MCF 10A (cell line): ENCODE measurements around the gene FAF1. TPM values are rescaled to one million over a fixed set of nuclear protein-coding genes. Genes with fewer than 3 reads are reported as not detected.

ENCODE experiments used
- BruUV-seq: library from RNA; stranded (reverse); fragments of 400-500 nt; replicated peaks from 2 replicates; lab custom pipeline; 2021; lab: Mats Ljungman, UMichigan
- CTCF ChIA-PET: fragments of 300-600 bp; sonication (Branson Sonifier 250); formaldehyde crosslinking; extraction: SDS; loops from one replicate; lab custom pipeline; 2021; ENCODE audit warnings: antibody characterized with exemption, inconsistent platforms; lab: Yijun Ruan, JAX
- POLR2A ChIA-PET: fragments of 300-600, 350-650 bp; sonication (Branson Sonifier 250); formaldehyde crosslinking; extraction: SDS; loops from one replicate; lab custom pipeline; 2020; ENCODE audit warnings: antibody characterized with exemption, inconsistent platforms; lab: Yijun Ruan, JAX
- DNase-seq: peaks from one replicate; pipeline ENCODE4 v3.0.0-alpha.2; 2018; ENCODE audit not compliant: unreplicated experiment
- H3K27ac Mint-ChIP-seq: one replicate; pipeline ENCODE4 v1.8.0; 2022; ENCODE audit warnings: mild to moderate bottlenecking, low read depth, mixed read lengths; ENCODE audit not compliant: unreplicated experiment
- H3K27me3 Mint-ChIP-seq: one replicate; pipeline ENCODE4 v1.8.0; 2022; ENCODE audit warnings: mixed read lengths; ENCODE audit not compliant: insufficient read depth, unreplicated experiment
- H3K36me3 Mint-ChIP-seq: one replicate; pipeline ENCODE4 v1.8.0; 2022; ENCODE audit warnings: mild to moderate bottlenecking, moderate library complexity, mixed read lengths; ENCODE audit not compliant: insufficient read depth, unreplicated experiment
- H3K4me1 Mint-ChIP-seq: one replicate; pipeline ENCODE4 v1.8.0; 2022; ENCODE audit warnings: mixed read lengths; ENCODE audit not compliant: insufficient read depth, unreplicated experiment
- H3K4me3 Mint-ChIP-seq: one replicate; pipeline ENCODE4 v1.8.0; 2022; ENCODE audit warnings: mild to moderate bottlenecking, moderate library complexity, mixed read lengths; ENCODE audit not compliant: unreplicated experiment
- H3K9me3 Mint-ChIP-seq: one replicate; pipeline ENCODE4 v1.8.0; 2022; ENCODE audit warnings: mixed read lengths; ENCODE audit not compliant: unreplicated experiment
- CTCF ChIP-seq: fragments of 200-600 bp; IDR thresholded peaks from one replicate; pipeline ENCODE4 v1.8.0; 2022; ENCODE audit warnings: antibody characterized with exemption, mild to moderate bottlenecking; ENCODE audit not compliant: unreplicated experiment
- intact Hi-C: fragments of 100-400 bp; cut with micrococcal nuclease; formaldehyde crosslinking; loops from 2 replicates; pipeline ENCODE4 v1.14.1; 2022
- total RNA-seq: library from RNA; stranded (reverse); gene quantifications from 2 replicates; pipeline ENCODE4 v1.2.3, GENCODE V29; 2022

Gene FAF1
- total RNA-seq, 1 experiment from 2014 or later = 93.2 TPM

GRCh38 chr1:50857702-50858101, 102.4 kb downstream of the FAF1 start:
- no peak overlapping the region for H3K4me3 Mint-ChIP-seq
- CTCF ChIA-PET = interaction anchor here (1.3 to 4.4 kb wide), 2 partner anchors 16 to 20 kb away, joined by 3 to 22 read pairs; no protein-coding TSS in a partner anchor
- intact Hi-C loops = no loop called here

GRCh38 chr1:50853325-50853724, 106.7 kb downstream of the FAF1 start:
- intact Hi-C loops = no loop called here
- no peak for TF ChIP-seq CTCF
- no peaks in the 10 kb centered on the region for H3K9me3 Mint-ChIP-seq
- H3K4me3 Mint-ChIP-seq = no peak overlapping the region
- ChIA-PET POLR2A (interaction anchor here (0.6 to 1.4 kb wide), 2 partner anchors 22 to 47 kb away, joined by 3 read pairs; no protein-coding TSS in a partner anchor), CTCF (interaction anchor here (2.6 kb wide), 1 partner anchor 20 kb away, joined by 5 read pairs; no protein-coding TSS in a partner anchor)
- no peak overlapping the region for H3K27ac Mint-ChIP-seq
- H3K36me3 Mint-ChIP-seq = peaks cover 5% of the 10 kb centered on the region
- DNase-seq = no peak
- H3K4me1 Mint-ChIP-seq = no peaks in the 10 kb centered on the region
- H3K27me3 Mint-ChIP-seq = no peaks in the 10 kb centered on the region
- BruUV-seq = no TSS peak

More at GRCh38 chr1:50857702-50858101, 102.4 kb downstream of the FAF1 start:
- no TSS peak for BruUV-seq
- no peaks in the 10 kb centered on the region for H3K9me3 Mint-ChIP-seq
- no peak for TF ChIP-seq CTCF
- H3K4me1 Mint-ChIP-seq = no peaks in the 10 kb centered on the region
- POLR2A ChIA-PET = no interaction called here
- no peak overlapping the region for H3K27ac Mint-ChIP-seq
- peaks cover 5% of the 10 kb centered on the region for H3K36me3 Mint-ChIP-seq
- no peaks in the 10 kb centered on the region for H3K27me3 Mint-ChIP-seq
- DNase-seq = no peak

GRCh38 chr1:50852889-50853288, 107.2 kb downstream of the FAF1 start:
- intact Hi-C loops = no loop called here
- Mint-ChIP-seq H3K36me3 (peaks cover 5% of the 10 kb centered on the region), H3K27me3 (no peaks in the 10 kb centered on the region), H3K27ac (no peak overlapping the region), H3K9me3 (no peaks in the 10 kb centered on the region), H3K4me3 (no peak overlapping the region), H3K4me1 (no peaks in the 10 kb centered on the region)
- POLR2A ChIA-PET = interaction anchor here (0.6 to 1.4 kb wide), 2 partner anchors 21 to 47 kb away, joined by 3 read pairs; no protein-coding TSS in a partner anchor
- TF ChIP-seq CTCF = no peak
- BruUV-seq = no TSS peak
- CTCF ChIA-PET = interaction anchor here (0.7 to 2.6 kb wide), 2 partner anchors 20 to 549 kb away, joined by 3 to 5 read pairs; no protein-coding TSS in a partner anchor
- DNase-seq = no peak

GRCh38 chr1:50851466-50851865, 108.6 kb downstream of the FAF1 start:
- TF ChIP-seq CTCF = no peak
- ChIA-PET CTCF (interaction anchor here (0.7 kb wide), 1 partner anchor 32 kb away, joined by 4 read pairs; no protein-coding TSS in a partner anchor), POLR2A (no interaction called here)
- Mint-ChIP-seq H3K4me1 (no peaks in the 10 kb centered on the region), H3K4me3 (no peak overlapping the region), H3K27me3 (no peaks in the 10 kb centered on the region), H3K27ac (no peak overlapping the region), H3K36me3 (peaks cover 5% of the 10 kb centered on the region), H3K9me3 (no peaks in the 10 kb centered on the region)
- no TSS peak for BruUV-seq
- intact Hi-C loops = no loop called here
- DNase-seq = no peak
